Colon (tissue), 2 donors: Measurements from ENCODE around the gene TCFL5.
"Not testable (repeated sequence)": the region's sequence is repeated elsewhere in the genome, so short reads cannot be mapped to it uniquely, and the experiment has no call there.

Experiments used
- FAIRE-seq: peaks from 2 replicates; lab custom pipeline; 2012; peaks lifted over from hg19 to GRCh38; lab: Jason Lieb, UNC
- donor health status: control.
- donor health status: control.

The TCFL5 gene

GRCh38 chr20:62879275-62880146 is 17.9 kb upstream of the TCFL5 start:
- no peak for FAIRE-seq

GRCh38 chr20:62878244-62879038 is 16.8 kb upstream of the TCFL5 start:
- no peak for FAIRE-seq

- FAIRE-seq: no peak
Measured at GRCh38 chr20:62876902-62877816, 15.5 kb upstream of the TCFL5 start.

- no peak for FAIRE-seq
Measured at GRCh38 chr20:62876501-62876901, 14.9 kb upstream of the TCFL5 start.

- no peak for FAIRE-seq
Measured at GRCh38 chr20:62875419-62876361, 14.1 kb upstream of the TCFL5 start.

GRCh38 chr20:62874964-62875344 is 13.3 kb upstream of the TCFL5 start:
- no peak for FAIRE-seq

- not testable (repeated sequence) for FAIRE-seq
Measured at GRCh38 chr20:62873681-62874031, 12.0 kb upstream of the TCFL5 start.

- no peak for FAIRE-seq
Measured at GRCh38 chr20:62873280-62873679, 11.7 kb upstream of the TCFL5 start.

GRCh38 chr20:62872862-62873261 is 11.2 kb upstream of the TCFL5 start:
- no peak for FAIRE-seq

GRCh38 chr20:62872184-62872847 is 10.7 kb upstream of the TCFL5 start:
- FAIRE-seq: no peak

GRCh38 chr20:62864207-62864606 is 2.6 kb upstream of the TCFL5 start:
- FAIRE-seq: no peak

GRCh38 chr20:62860924-62861691 is 514 bp downstream of the TCFL5 start:
- no peak for FAIRE-seq

- no peak for FAIRE-seq
Measured at GRCh38 chr20:62860391-62860923, 1.2 kb downstream of the TCFL5 start.

- FAIRE-seq: no peak
Measured at GRCh38 chr20:62859721-62860120, 1.9 kb downstream of the TCFL5 start.

GRCh38 chr20:62858058-62858830 is 3.4 kb downstream of the TCFL5 start:
- no peak for FAIRE-seq

- no peak for FAIRE-seq
Measured at GRCh38 chr20:62856931-62857619, 4.5 kb downstream of the TCFL5 start.

GRCh38 chr20:62855120-62855519 is 6.5 kb downstream of the TCFL5 start:
- no peak for FAIRE-seq

- FAIRE-seq: no peak
Measured at GRCh38 chr20:62854121-62854520, 7.5 kb downstream of the TCFL5 start.
